Astrocyte of the spinal cord (primary cell): ENCODE data around the gene FRMD3.

ENCODE experiments used
- DNase-seq: peaks from one replicate; pipeline ENCODE4 v3.0.0; 2011; ENCODE audit warnings: low read depth, low spot score
- H3K4me3 ChIP-seq: 2 replicates; pipeline ENCODE4 v1.5.1; 2011; ENCODE audit warnings: low read depth, mild to moderate bottlenecking, low read length, moderate library complexity
- in situ Hi-C: cut with HindIII; loops from 2 replicates; pipeline ENCODE4 v1.10.0; 2017; ENCODE audit warnings: low sequenced_read_pairs
- TF ChIP-seq, protein P1 (sequence below): IDR thresholded peaks from 2 replicates; pipeline ENCODE4 v1.5.1; 2012; ENCODE audit warnings: low read depth, mild to moderate bottlenecking, low read length, inconsistent platforms

The FRMD3 gene

DNA sequence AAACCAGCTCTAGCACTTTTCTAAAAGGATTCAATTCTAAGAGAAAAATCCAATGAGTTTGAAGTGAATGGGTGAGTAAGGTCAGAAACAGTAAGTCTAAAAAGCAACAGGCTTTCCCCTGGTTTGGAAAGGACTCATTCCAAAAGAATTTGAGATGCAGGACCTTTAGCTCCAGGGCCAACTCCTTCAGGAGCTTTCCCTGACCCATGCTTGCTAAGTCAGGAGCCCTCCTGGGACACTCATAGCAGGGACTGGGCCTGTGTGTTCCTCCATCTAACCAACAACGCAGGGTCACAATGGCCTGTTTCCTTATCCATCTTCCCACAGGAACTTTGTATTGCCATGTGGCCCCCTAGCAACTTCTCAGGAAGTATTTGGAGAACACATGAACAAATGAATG is 198.8 kb downstream of the FRMD3 start:
- TF ChIP-seq, protein P1, sequence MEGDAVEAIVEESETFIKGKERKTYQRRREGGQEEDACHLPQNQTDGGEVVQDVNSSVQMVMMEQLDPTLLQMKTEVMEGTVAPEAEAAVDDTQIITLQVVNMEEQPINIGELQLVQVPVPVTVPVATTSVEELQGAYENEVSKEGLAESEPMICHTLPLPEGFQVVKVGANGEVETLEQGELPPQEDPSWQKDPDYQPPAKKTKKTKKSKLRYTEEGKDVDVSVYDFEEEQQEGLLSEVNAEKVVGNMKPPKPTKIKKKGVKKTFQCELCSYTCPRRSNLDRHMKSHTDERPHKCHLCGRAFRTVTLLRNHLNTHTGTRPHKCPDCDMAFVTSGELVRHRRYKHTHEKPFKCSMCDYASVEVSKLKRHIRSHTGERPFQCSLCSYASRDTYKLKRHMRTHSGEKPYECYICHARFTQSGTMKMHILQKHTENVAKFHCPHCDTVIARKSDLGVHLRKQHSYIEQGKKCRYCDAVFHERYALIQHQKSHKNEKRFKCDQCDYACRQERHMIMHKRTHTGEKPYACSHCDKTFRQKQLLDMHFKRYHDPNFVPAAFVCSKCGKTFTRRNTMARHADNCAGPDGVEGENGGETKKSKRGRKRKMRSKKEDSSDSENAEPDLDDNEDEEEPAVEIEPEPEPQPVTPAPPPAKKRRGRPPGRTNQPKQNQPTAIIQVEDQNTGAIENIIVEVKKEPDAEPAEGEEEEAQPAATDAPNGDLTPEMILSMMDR, result no peak
- peak; percentile 6 for DNase-seq
- H3K4me3 ChIP-seq, result no peak overlapping the region
- in situ Hi-C loops, result no loop called here

DNA sequence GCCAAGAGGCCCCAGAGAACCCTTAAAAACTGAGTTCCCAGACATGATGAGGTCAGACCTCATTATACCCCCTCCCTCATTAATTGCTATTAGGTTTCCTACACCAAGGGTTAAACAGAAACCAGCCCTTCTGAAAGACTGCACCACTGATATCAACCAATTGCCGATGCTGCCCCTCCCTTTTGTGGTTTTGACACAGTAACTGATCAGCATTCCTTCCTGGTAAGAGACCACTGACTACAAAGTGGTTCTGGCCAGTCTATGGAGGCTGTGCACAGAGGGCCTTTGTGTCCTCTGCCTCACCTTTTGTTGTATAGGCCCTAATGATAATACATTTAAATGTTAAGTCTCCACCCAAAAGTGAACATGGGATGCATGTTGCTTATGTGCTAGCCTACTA is 201.5 kb downstream of the FRMD3 start:
- TF ChIP-seq, protein P1, result no peak
- in situ Hi-C loops, result no loop called here
- H3K4me3 ChIP-seq, result no peak overlapping the region
- peak; percentile 10 for DNase-seq

DNA sequence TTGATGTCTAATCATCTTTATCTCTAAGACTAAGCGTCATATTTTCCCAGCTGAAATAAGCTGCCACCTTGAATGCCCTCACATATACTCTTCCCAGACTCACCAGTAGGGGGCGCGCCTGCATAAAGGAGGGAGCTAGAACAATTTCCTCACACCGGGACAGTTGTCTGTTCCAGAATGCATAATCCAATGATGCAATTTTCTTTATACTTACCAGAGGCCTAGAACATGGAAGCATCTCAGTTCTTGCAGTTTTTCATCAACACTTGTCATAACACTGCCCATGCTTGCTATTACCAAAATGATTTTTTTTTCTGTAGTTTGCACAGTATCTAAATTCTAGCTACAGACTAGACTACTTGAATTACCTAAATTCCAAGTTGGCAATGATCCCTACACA is 203.9 kb downstream of the FRMD3 start:
- peak; percentile 85 for DNase-seq
- H3K4me3 ChIP-seq, result no peak overlapping the region
- TF ChIP-seq, protein P1, result peak; percentile 91
- in situ Hi-C loops, result no loop called here

DNA sequence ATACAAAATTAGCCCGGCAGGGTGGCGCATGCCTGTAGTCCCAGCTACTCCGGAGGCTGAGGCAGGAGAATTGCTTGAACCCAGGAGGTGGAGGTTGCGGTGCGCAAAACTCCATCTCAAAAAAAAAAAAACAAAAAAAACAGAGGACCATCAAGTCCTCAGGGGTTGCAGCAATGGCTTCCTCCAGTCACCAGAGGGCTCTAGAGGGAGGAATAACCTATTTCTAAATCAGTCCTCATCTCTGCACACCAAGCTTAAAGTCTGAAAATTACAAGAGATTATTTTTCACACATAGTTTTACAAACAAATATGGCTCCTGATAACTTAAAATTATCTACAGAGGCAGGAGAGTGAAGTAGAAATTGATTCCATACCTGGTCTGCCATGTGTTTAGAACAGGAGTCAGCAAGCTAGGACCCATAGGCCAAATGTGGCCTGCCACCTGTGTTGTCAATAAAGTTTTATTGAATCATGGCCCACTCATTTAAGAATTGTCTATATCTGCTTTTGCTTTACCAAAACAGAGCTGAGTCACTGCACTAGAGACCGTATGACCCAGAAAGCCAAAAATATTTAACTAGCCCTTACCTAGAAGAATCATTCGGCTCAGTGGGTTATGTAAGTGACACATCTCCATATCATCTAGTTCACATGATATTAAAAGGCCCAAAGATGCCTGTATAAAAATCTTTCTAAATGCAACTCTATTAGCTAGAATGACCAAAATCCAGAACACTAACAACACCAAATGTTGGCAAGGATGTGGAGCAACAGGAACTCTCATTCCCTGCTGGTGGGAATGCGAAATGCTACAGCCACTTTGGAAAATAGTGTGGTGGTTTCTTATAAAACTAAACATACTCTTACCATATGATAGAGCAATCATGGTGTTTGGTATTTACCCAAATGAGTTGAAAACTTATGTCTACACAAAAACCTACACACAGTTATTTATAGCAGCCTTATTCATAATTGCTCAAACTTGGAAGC is 207.7 kb downstream of the FRMD3 start:
- DNase-seq, result no peak

DNA sequence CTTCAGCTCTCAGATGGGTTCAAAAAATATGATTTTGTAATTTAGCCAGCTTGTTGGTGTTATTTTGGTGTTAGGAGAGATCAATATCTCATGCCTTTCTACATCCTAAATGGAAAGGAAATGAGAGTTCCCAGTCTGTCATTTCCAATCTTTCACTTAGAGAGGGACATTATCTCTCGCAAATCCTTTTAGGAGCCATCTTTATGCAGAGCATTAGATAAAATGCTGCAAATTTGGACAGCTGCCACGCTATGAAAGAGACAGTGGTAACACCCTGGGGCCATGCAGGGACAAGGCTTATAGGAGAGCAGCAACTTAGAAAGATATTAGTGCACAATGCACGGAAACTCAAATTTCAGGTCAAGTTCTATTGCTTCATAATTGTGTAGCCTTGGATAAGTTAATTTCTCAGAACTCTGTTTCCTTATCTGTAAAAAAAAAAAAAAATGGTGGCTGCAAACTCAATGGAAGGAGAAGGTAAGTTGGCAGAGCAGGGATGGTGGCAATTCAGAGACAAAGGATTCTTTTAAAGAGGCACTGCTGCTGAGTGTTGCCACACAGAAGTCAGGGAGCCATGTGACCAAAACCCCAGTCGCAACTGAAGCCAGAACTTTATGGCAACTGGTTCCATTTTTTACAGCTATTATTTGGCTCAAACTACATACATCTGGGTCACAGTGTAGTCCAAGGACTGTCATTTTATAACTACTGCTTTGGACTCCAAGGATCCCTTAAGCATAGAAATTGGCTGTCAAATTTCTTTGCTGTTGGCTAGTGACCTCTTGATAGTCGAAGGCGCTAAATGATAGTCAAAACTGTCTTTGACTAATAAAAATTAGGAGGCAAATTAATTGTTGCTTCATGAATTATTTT is 210.2 kb downstream of the FRMD3 start:
- DNase-seq, result no peak
- H3K4me3 ChIP-seq, result no peak overlapping the region
- in situ Hi-C loops, result no loop called here
- TF ChIP-seq, protein P1, result no peak

More for the DNA sequence above, 207.7 kb downstream of the FRMD3 start:
- in situ Hi-C loops, result no loop called here
- no peak overlapping the region for H3K4me3 ChIP-seq
- TF ChIP-seq, protein P1, result peak; percentile 10

DNA sequence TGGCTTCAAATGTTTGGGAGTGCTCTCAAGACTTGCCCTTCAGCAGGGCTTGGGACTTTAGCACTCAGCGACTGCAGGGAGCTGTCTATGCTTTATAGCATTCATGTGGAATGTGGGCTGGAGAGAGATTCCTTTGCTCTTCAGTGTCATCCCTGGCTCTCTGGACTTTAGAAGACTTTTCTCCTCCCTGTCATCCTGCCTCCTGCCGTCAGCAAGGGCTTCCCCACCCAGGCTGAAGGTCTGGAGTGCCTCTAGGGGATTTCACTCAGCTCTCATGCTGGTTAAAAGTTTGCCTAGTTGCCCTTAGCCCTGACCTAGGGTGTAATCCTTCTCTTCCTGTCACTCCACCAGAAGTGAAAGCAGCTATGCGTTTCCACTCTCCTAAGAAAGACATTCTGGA is 210.9 kb downstream of the FRMD3 start:
- DNase-seq, result peak; percentile 35
- TF ChIP-seq, protein P1, result no peak
- H3K4me3 ChIP-seq, result no peak overlapping the region
- in situ Hi-C loops, result no loop called here
